NCI-H345 (cell line): Measurements from ENCODE around the gene SHISA5.
"Not testable (repeated sequence)": the region's sequence is repeated elsewhere in the genome, so short reads cannot be mapped to it uniquely, and the experiment has no call there.

Experiments used
- DNase-seq: peaks from one replicate; lab custom pipeline; 2025; lab: John Stamatoyannopoulos, UW

SHISA5 gene, protein sequence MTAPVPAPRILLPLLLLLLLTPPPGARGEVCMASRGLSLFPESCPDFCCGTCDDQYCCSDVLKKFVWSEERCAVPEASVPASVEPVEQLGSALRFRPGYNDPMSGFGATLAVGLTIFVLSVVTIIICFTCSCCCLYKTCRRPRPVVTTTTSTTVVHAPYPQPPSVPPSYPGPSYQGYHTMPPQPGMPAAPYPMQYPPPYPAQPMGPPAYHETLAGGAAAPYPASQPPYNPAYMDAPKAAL

GRCh38 chr3:48504051-48504946 is at the start of gene SHISA5:
Gene SHISA5, minus strand, starts transcription at chr3:48504174. Its CDS starts 80 bp downstream, at chr3:48504094.
- no peak for DNase-seq

- DNase-seq: no peak
These were observed 49.4 kb upstream of the SHISA5 start for GRCh38 chr3:48553361-48553760.

DNA sequence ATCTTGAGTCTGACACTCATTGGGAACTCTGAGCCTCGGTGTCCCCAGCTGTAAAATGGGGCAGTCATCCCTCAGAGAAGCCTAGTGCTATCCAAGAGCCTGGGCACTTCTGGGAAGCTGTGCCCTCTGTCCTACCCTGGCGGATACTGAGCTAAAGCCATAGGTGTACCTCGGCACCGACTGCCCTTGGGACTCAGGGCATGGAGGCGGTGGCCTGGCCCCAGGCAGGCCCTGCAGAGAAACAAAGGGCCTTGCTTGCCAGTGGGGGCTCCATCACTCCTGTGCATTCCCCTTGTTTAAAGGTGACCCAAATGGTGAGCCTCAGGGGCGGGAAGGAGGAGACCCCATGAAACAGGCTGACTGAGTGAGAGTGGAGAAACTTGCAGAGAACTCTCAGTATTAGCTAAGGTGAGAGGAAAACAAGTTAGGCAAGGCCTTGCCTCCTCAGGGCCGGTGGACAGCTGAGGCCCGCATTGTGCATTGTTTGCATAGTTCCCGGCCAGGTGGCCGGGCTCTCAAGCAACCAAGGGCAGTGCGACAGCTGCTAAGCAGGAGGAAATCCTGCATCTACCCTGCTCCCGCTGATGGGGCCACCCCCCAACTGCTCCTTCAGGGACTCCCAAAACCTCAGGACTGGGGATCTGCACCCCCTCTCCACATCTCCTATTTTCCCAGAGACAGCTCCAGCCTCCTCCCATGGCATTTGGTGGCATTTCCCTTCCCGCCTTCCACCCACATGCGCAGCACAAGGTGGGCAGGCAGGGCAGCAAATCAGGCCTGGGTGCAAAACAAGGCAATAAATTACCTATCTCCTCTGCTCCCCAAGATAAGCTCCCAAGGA is 48.4 kb upstream of the SHISA5 start:
- no peak for DNase-seq

DNA sequence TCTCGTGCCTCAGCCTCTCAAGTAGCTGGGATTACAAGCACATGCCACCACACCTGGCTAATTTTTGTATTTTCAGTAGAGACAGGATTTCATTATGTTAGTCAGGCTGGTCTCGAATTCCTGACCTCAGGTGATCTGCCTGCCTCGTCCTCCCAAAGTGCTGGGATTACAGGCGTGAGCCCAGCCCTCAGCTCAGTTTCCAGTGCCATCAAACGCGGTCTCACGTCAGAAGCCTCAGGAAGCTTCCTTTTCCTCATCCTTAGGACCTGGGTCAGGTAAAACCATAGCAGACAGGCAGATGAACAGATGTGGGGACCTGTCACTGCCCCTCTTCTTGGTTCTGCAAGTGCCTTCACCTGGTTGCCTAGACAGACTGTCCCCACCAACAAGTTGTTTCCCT is 47.7 kb upstream of the SHISA5 start:
- DNase-seq: not testable (repeated sequence)

- DNase-seq: peak; percentile 8
These were observed 45.0 kb upstream of the SHISA5 start for GRCh38 chr3:48548729-48549705.

DNA sequence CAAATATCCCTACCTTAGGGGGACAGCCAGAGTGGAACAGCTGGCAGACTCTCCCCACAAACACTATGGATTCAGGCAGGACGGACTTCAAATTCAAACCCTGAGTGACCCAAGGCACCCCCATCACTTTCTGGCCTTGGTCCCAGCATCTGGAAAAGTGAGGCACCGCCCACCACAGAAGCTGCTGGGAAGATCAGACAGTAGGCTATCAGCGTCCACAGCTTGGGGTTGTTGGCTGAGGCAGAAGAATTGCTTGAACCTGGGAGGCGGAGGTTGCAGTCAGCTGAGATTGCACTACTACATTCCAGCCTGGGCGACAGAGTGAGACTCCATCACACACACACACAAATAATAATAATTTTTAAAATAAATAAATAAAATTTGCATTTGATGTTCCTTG is 44.2 kb upstream of the SHISA5 start:
- no peak for DNase-seq

DNA sequence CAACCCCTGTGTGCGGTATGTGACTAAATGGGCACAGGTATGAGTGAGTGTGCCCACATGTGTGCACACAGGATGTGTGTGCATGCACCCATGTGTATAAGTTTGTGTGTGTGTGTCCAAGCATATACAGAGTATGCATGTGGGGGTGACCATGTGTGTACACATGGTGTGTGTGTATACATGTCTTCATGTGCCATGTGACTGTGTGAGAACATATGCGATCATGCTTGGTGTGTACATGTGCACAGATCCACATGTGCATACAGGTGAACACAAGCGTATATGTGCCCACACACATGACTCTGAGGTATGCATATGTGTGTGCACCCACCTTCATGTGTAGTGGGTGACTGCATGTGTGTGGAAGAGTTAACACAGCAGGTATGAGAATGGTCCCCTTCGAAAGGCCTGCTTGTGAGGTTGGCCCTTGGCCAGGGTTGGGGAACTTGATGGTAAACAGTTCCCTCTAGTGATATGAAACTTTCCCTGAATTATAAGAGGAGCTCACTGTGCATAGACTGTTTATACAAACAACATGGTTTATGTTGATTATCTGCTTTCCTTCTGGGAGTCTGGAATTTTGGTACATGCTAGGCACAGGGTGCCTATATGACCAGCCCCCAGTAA is 42.3 kb upstream of the SHISA5 start:
- DNase-seq: no peak

GRCh38 chr3:48544141-48544540 is 40.2 kb upstream of the SHISA5 start:
- no peak for DNase-seq

DNA sequence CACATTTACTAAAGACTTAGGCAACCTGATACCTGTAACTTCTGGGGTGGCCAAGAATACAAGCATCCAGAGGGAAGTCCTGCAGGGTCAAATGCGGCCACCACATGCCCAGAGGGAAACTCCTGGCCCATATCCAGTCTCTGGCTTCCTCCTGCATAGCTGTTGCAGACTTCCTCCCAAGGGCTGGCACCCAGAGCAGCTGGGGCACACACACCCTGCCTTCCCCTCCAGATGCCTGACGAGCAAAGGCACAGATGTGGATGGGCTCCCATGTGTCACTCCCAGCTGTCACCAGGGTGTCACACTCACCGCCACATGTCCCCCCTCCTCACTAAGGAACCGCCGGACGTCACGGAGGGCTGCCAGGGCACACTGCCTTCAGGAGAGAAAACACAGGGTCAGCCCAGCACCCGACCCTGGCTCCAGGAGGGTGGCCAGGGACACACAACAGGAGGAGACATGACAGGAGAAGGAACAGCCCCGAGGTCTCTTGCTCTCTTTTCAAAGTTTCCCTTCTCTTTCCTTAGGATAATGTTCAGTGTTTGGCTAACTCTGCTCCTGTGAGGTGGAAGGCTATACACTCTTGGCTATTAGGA is 39.4 kb upstream of the SHISA5 start:
- DNase-seq: no peak

DNA sequence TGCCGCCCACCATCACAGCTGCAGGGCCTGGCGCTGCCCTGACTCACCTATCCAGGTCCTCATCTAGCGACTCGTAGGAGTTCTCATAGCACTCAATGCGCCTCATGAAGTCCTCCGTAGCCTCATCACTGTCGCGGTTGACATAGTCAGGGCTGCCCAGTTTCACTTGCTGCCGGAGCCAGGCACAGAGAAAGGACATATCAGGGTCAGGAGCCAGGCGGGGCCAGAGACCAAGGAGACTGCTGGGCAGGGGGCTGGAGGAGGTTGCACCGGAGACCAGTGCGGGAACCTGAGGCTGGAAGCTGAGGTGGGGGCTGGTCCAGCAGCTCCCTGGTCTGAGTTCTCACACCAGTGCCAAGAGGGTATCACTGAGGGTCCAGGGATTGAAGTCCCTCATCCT is 34.5 kb upstream of the SHISA5 start:
- no peak for DNase-seq

DNA sequence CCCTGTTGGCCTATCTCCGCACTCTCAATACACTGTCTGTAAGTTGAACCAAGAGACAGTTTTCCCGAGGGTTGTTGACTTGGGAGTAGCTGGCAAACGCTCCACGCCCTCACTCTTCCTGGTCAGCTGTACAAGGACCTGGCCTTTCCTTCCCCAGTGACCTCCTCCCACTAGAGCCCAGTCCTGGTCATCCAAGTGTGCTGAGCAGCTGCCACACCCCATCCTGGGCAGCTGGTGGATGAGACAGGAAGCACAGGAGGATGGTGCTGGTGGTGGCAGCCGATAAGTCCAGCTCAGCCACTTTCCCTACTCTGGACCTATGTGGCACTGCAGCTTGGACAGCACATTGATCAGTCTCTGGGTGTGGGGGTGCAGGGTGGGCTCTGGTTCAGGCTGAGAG is 32.8 kb upstream of the SHISA5 start:
- no peak for DNase-seq

DNA sequence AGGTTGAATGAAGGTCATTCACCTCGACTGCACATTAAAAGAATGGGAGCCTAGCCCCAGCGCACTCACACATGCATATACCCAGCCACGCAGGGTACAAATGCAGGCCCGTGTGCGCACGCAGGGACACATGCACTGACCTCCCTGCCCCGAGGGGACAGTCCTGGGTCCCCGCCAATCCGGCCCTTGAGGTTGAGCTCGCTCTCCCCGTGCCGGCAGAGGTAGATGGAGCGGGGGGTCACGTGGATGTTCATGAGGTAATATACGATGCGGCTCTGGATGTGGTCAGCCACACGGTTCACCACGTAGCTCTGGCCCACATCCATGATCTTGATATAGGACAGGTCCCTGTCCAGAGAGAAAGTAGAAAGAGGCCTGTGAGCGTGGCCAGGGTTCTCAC is 32.1 kb upstream of the SHISA5 start:
- no peak for DNase-seq

DNA sequence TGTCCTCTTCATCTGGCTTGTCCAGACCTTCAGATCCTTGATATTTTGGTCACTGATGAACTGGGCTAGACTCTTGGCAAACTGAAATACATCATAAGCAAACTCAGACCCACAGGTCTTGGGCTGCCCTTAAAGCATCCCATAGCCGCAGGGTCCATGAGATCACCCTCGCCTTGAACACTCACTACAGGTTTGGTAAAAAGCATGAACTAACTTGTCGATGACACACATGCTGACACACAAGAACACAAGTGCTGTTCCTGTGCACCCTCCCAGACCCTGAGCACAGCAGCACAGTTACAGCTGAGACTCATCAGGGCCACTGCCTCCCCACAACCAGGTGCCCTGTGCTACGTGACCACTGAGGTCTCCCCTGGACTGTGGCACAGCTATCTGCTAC is 31.6 kb upstream of the SHISA5 start:
- no peak for DNase-seq

DNA sequence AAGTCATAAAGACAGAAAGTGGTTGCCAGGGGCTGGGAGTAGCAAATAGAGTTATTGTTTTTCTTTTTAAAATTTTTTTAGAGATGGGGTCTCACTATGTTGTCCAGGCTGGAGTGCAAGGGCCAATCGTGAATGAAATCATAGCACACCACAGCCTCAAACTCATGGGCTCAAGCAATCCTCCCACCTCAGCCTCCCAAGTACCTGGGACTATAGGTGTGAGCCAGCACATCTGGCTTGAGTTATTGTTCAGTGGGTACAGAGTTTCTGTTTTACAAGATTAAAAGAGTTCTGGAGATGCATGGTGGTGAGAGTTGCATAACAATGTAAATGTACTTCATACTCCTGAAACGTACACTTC is 29.0 kb upstream of the SHISA5 start:
- DNase-seq: no peak

DNA sequence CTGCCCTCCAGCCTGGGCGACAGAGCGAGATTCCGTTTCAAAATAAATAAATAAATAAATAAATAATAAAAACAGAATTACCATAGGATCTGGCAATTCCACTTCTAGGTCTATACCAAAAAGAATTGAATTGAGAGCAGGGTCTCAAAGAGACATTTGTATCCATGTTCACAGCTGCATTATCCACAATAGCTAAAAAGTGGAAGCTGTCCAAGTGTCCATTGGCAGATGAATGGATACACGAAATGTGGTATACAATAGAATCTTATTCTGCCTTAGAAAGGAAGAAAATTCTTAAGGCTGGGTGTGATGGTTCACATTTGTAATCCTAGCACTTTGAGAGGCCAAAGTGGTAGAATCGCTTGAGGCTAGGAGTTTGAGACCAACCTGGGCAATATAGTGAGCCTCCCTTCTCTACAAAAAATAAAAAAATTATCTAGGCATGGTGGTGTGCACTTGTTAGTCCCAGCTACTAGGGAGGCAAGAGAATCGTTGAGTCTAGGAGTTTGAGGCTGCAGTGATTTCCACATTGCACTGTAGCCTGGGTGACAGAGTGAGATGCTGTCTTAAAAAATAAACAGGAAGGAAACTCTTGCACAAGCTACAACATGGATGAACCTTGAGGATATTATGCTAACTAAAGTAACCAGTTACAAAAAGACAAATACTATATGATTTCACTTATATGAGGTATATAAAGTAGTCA is 28.4 kb upstream of the SHISA5 start:
- no peak for DNase-seq

DNA sequence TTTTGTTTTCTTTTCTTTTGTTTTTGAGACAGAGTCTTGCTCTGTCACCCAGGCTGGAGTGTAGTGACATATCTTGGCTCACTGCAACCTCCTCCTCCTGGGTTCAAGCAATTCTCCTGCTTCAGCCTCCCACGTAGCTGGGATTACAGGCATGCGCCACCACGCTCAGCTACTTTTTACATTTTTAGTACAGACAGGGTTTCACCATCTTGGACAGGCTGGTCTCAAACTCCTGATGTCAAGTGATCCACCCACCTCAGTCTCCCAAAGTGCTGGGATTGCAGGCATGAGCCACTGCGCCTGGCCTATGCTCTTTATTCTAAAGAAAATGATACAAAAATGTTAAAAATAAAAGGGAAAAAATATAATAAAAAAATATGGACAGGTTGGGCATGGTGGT is 26.7 kb upstream of the SHISA5 start:
- not testable (repeated sequence) for DNase-seq

DNA sequence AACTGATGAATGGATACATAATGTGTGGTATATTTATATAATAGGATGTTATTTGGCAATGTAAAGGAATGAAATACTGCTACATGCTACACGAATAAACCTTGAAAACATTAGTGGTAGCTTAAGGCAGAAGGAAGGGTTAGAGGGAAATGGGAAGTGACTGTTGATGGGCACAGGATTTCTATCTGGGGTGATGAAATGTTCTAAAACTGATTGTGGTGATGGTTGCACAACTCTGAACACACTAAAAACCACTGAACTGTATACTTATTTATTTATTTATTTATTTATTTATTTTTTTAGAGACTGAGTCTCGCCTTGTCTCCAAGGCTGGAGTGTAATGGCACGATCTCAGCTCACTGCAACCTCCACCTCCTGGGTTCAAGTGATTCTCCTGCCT is 24.8 kb upstream of the SHISA5 start:
- DNase-seq: no peak

- no peak for DNase-seq
These were observed 24.1 kb upstream of the SHISA5 start for GRCh38 chr3:48528048-48528447.

DNA sequence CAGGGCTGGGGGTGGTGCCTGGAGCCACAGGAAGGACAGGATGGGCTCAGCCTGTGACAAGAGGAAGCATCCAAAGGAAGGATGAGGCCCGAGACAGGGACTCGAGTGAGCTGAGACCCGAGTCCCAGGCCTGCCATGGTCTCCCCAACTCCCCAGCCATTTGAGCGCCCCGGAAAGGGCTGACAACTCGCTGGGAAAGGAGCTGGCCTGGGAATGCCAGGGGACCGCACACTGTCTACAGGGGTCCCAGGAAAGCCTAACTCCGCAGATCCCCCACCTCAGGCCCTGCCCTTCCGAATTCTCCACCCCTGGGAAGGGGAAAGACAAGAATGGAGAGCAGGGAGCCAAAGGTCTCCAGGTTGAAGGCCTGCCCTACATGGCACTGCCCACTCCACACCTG is 21.0 kb upstream of the SHISA5 start:
- no peak for DNase-seq

- no peak for DNase-seq
These were observed 17.7 kb upstream of the SHISA5 start for GRCh38 chr3:48521635-48522034.
